ENCODE data around the gene RNU6-9.
A peak's percentile ranks its signal among the peaks of the same experiment; 100 is the strongest.

Gene RNU6-9

GRCh38 chr19:855566-856120 lies 37.6 kb upstream of the RNU6-9 start:
- no peaks in the 10 kb centered on the region for H3K9me3 ChIP-seq (ENCODE audit: control insufficient read depth, insufficient read depth, low read length)
- H3K36me3 ChIP-seq (ENCODE audit: control insufficient read depth, low read length), result no peaks in the 10 kb centered on the region
- H3K27ac ChIP-seq (ENCODE audit: low read depth, low read length), result no peak overlapping the region
- H3K4me2 ChIP-seq (ENCODE audit: low read length), result no peak overlapping the region
- H4K20me1 ChIP-seq (ENCODE audit: control insufficient read depth, insufficient read depth, low read depth, low read length), result no peaks in the 10 kb centered on the region
- no peak for TF ChIP-seq EZH2phosphoT487 (IDR thresholded peaks at IDR 0.05; ENCODE audit: borderline replicate concordance, low read length)
- no peak for TF ChIP-seq CTCF (IDR thresholded peaks at IDR 0.05; ENCODE audit: low read depth, low read length, poor library complexity, severe bottlenecking)
- no peaks in the 10 kb centered on the region for H3K9me2 ChIP-seq (replicated peaks; ENCODE audit: control insufficient read depth, low read length)
- H3K27me3 ChIP-seq (ENCODE audit: control insufficient read depth, low read length), result peaks cover 11% of the 10 kb centered on the region
- H3K4me3 ChIP-seq (ENCODE audit: low read length), result no peak overlapping the region
- H3K79me2 ChIP-seq (ENCODE audit: control insufficient read depth, low read length), result no peaks in the 10 kb centered on the region
- H3F3A ChIP-seq (ENCODE audit: control insufficient read depth, insufficient read depth), result 0 out of 2 replicates have a peak, but pooled peaks cover 2% of the 10 kb centered on the region
- H3K4me1 ChIP-seq (ENCODE audit: control insufficient read depth, low read length), result peaks cover 2% of the 10 kb centered on the region

- no peaks in the 10 kb centered on the region for H3K36me3 ChIP-seq (ENCODE audit: control insufficient read depth, low read length)
- H3K4me3 ChIP-seq (ENCODE audit: low read length), result no peak overlapping the region
- TF ChIP-seq CTCF (IDR thresholded peaks at IDR 0.05; ENCODE audit: low read depth, low read length, poor library complexity, severe bottlenecking) (no peak), EZH2phosphoT487 (IDR thresholded peaks at IDR 0.05; ENCODE audit: borderline replicate concordance, low read length) (no peak)
- no peaks in the 10 kb centered on the region for H3K79me2 ChIP-seq (ENCODE audit: control insufficient read depth, low read length)
- H3K9me2 ChIP-seq (replicated peaks; ENCODE audit: control insufficient read depth, low read length), result no peaks in the 10 kb centered on the region
- H3K4me2 ChIP-seq (ENCODE audit: low read length), result no peak overlapping the region
- H3K9me3 ChIP-seq (ENCODE audit: control insufficient read depth, insufficient read depth, low read length), result no peaks in the 10 kb centered on the region
- peaks cover 23% of the 10 kb centered on the region for H3K4me1 ChIP-seq (ENCODE audit: control insufficient read depth, low read length)
- H4K20me1 ChIP-seq (ENCODE audit: control insufficient read depth, insufficient read depth, low read depth, low read length), result no peaks in the 10 kb centered on the region
- peaks cover 4% of the 10 kb centered on the region; the same call in 1 of the 2 replicates for H3F3A ChIP-seq (ENCODE audit: control insufficient read depth, insufficient read depth)
- peaks cover 13% of the 10 kb centered on the region for H3K27me3 ChIP-seq (ENCODE audit: control insufficient read depth, low read length)
- no peak overlapping the region for H3K27ac ChIP-seq (ENCODE audit: low read depth, low read length)
Measured at GRCh38 chr19:858284-858683, 35.0 kb upstream of the RNU6-9 start.

GRCh38 chr19:858868-859843 lies 34.1 kb upstream of the RNU6-9 start, which contains the start of gene CFD:
TSS of gene CFD (plus strand) at chr19:859664. CDS start at chr19:859690, 26 bp downstream.
- Histone ChIP-seq H3K27me3 (ENCODE audit: control insufficient read depth, low read length) (peaks cover 13% of the 10 kb centered on the region), H3K4me1 (ENCODE audit: control insufficient read depth, low read length) (peaks cover 31% of the 10 kb centered on the region), H3F3A (ENCODE audit: control insufficient read depth, insufficient read depth) (peaks cover 5% of the 10 kb centered on the region; the same call in 1 of the 2 replicates), H3K9me2 (replicated peaks; ENCODE audit: control insufficient read depth, low read length) (no peaks in the 10 kb centered on the region), H3K27ac (ENCODE audit: low read depth, low read length) (no peak within 1 kb of the TSS), H4K20me1 (ENCODE audit: control insufficient read depth, insufficient read depth, low read depth, low read length) (no peaks in the 10 kb centered on the region), H3K4me2 (ENCODE audit: low read length) (peak within 1 kb of the TSS; percentile 64), H3K4me3 (ENCODE audit: low read length) (peak within 1 kb of the TSS; percentile 45), H3K36me3 (ENCODE audit: control insufficient read depth, low read length) (no peaks in the 10 kb centered on the region), H3K79me2 (ENCODE audit: control insufficient read depth, low read length) (no peaks in the 10 kb centered on the region), H3K9me3 (ENCODE audit: control insufficient read depth, insufficient read depth, low read length) (no peaks in the 10 kb centered on the region)
- no peak for TF ChIP-seq EZH2phosphoT487 (IDR thresholded peaks at IDR 0.05; ENCODE audit: borderline replicate concordance, low read length)
- TF ChIP-seq CTCF (IDR thresholded peaks at IDR 0.05; ENCODE audit: low read depth, low read length, poor library complexity, severe bottlenecking), result no peak

All from DOHH2 (cell line).